Right renal cortex interstitium (tissue), 3 donors: Measurements from ENCODE around the gene CKB. TPM values are rescaled to one million over a fixed set of nuclear protein-coding genes. Genes with fewer than 3 reads are reported as not detected.
"Not testable (repeated sequence)": the region's sequence is repeated elsewhere in the genome, so short reads cannot be mapped to it uniquely, and the experiment has no call there.

ENCODE experiments used
- DNase-seq, 3 donors: peaks; one replicate each; pipeline ENCODE4 v3.0.0-alpha.2; 2013; ENCODE audit warnings: low read depth in 3 of 3, low spot score in 2 of 3
- polyA plus RNA-seq, 3 donors: library from polyadenylated mRNA; unstranded; fragments of 120-200 nt; gene quantifications; one replicate each; pipeline ENCODE4 v1.2.1, GENCODE V29; 2013; ENCODE audit not compliant: insufficient read length in 3 of 3

Gene CKB
- polyA plus RNA-seq, 3 donors, result 98.8 to 122 (median 118) TPM

GRCh38 chr14:103514596-103515421 lies 7.8 kb downstream of the CKB start:
- DNase-seq, result no peak

DNA sequence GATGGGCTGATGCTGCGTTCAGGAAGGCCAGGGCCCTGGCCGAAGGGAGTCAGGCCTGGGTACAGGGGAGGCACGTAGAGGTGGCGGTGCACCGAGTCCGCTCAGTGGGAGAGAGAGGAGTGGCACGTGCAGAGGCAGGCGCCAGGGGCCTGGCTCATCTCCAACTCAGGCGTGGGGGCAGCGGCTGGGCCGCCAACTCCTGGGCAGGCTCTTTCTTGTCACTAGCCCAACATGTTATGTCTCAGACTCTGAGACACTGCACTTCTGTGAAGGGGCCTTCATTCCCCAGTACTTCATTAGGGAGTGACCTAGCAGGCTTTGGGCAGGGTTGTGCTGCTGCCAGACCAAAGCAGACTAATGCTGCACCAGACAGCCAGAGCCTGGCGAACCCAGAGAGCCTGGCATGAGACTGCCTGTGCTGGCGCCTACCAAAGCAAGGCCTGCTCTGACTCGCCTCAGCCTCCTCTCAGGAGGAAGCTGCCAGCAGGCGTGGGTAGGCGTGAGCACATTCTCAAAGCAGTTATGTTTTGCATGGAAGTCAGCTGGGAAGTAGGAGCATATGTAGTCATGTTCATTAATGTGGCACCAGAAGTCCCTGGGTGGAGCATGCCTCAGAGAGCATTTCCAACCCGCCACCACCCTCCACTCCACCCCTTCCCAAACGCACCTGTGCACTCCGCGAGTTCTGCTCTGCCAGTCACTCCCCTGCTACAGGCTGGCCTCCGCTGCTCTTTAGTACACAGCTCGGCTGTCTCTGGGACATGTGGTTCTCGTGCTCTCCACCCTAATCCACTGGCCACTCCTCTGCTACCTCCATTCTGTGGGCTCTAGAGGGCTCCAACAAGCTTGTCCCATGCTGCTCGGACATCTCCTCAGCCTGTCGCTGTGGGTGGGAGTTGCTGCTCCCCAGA lies 9.7 kb downstream of the CKB start:
- no peak for DNase-seq

DNA sequence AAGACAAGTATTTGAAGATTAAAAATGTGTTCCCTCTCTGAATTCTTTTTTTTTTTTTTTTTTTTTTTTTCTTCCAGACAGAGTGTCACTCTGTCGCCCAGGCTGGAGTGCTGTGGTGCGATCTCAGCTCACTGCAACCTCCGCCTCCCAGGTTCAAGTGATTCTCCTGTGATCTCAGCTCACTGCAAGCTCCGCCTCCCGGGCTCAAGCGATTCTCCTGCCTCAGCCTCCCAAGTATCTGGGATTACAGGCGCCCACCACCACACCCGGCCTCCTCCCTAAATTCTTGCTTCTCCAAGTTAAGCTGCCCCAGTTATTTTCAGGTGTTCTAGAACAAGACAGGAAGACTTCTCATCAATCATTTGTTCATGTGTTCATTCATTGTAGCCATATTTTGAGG lies 10.4 kb downstream of the CKB start:
- DNase-seq, result not testable (repeated sequence)

DNA sequence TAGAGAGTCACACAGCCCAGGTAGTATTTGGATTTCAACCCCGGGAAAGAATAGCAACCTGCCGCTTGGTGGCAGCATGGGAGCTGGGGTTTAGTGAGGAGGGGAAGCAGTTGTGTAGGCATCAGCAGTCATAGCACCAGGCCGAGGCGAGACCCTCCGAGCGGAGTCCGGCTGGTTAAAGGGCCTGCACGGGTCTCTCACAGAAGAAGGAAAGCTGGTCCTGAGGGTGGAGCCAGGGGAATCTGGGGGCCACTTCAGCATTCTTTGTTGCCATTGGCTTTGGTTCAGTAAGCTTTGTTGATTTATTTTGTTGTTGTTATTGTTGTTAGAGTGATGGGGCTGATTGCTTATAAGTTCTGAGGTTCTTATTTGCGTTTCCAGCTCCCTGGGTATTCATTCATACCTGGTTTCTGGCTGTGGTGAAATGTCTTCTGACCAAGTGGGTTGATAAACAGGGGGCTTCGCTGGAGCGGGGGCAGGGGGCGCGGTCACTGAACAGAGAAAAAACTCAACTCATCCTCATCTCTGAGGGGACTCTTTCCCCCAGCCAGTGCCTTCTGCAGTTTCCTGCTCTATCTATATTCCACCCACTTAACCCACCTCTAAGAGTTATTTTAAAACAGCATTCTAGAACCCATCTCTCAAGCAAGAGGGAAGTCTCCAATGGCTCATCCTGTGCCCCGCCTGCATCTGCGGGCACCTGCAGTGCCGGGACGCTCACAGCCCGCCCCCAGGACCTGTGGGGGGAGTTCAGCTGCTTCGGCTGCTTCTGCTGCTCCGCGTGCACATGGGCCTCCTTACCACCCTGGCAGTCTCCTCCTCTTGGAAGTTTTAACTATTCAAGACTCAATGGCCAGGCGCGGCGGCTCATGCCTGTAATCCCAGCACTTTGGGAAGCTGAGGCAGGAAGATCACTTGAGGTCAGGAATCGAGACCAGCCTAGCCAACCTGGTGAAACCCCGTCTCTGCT lies 11.6 kb downstream of the CKB start:
- DNase-seq, result no peak

- no peak for DNase-seq
Measured at GRCh38 chr14:103509864-103510723, 12.5 kb downstream of the CKB start.

DNA sequence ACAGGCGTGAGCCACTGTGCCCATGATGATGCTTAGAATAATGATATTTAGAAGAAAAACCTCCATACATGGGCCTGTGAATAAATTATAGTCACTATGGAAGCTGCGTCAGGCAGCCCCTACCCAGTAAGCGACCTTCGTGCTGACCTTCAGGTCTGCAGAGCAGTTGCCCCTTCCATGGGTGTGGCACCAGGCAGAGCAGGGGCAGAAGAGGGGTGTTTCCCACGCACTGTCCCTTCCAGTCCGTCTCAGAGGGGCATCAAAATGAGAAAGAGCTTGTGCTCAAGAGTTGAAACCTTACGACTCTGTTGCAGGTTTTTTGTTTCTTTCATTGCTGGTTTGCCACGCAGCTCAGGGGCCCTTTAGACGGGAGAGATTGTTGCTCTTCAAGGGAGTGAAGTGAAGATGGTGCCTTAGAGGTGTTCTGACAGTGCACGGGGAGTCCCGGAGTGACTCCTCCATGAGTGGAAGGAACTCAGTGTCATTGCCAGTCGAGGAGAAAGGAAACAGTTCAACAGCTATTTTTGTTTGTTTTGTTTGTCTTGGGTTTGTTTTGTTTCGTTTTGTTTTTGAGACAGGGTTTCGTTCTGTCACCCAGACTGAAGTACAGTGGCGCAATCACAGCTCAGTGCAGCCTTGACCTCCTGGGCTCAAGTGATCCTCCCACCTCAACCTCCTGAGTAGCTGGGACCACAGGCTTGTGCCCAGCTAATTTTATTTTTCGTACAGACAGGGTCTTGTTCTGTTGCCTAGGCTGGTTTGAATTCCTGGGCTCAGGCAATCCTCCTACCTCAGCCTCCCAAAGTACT lies 13.9 kb downstream of the CKB start:
- no peak for DNase-seq

DNA sequence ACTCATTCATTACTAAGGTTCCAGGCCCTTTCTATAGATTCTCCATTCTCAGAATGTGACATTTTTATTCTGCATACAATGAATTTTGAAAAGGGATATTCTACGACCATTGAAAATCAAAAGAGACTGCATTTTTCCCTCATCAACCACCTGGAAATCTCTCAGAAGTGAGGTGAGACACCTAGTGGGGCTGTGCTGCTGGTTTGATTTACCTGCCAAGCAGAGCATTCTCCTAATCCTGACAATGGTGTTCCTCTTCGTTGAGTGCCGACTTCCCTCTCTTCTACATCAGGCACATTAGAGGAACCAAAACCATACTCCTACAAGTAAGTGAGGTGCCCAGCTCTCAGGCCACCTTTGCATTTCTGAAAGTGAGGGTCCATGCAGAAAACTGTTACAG lies 14.9 kb downstream of the CKB start:
- no peak for DNase-seq

DNA sequence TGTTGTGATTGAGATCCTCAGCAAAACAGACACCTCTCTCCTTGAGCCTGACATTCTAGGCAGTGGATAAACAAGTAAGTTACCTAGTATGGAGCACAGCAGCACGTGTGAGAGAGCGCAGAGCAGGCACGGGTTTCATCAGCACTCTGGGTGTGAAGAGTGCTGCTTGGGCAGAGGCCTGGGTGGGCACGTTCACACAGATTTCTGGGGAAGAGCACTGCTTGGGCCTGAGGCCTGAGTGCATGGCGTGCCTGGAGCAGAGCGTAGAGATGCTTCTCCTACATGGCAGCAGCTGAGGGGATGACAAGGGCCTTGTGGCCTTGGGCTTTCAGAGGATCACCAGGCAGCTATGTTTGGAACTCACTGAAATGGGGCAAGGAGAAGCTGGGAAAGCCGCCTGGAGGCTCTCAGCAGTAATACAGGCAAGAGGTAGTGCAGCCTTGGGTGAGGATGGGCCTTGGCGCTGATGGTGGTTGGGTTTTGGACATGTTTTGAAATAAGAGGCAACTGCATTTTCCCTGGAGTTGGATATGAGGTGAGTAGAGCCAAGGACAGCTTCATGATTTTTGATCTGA lies 17.6 kb downstream of the CKB start:
- no peak for DNase-seq

DNA sequence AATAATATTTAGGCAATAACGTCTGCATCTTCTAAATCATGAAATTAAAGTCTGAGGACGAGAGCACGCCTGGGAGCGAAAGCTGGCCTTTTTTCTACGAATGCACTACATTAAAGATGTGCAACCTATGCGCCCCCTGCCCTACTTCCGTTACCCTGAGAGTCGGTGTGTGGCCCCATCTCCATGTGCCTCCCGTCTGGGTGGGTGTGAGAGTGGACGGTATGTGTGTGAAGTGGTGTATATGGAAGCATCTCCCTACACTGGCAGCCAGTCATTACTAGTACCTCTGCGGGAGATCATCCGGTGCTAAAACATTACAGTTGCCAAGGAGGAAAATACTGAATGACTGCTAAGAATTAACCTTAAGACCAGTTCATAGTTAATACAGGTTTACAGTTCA lies 19.3 kb downstream of the CKB start:
- DNase-seq, result no peak

- DNase-seq, result no peak
Measured at GRCh38 chr14:103502877-103503276, 19.8 kb downstream of the CKB start.

GRCh38 chr14:103501921-103502669 lies 20.5 kb downstream of the CKB start:
- no peak for DNase-seq

DNA sequence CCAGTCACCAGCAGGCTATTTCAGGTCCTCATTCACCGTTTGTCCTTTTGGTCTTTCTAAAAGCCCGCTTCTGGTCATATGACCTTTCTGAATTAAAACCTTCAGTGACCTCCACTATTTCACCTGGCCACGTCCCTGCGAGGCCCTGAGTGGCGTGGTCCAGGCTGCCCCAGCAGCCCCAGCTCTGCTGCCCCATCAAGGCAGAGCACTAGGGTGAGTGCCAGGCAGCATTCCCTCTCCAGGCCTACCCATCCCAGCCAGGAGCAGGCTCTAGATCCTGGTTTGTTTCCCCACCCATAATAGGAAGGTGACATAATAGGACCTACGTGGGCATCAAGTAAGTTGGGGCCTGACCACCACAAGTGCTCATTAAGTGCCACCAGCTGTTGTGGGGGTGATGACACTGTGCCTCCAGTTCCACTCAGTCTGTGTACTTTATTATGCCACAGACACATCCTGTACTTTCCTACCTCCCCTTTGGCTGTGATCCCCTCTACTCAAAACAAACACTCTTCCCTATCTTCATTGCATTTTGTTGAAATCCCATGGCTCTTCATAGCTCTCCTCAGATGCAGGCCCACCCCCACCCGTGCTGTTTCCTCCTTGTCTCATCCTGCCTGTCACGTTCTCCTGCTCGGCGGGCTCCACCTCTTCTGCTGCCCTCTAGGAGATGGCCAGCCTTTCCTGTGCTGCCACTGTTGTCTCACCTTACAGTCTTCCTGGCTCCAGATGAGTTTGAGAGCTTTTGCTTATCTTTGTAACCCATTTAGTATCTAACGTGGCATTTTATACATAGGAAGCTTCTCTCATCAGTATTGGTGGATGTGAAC lies 21.4 kb downstream of the CKB start:
- DNase-seq, result no peak

DNA sequence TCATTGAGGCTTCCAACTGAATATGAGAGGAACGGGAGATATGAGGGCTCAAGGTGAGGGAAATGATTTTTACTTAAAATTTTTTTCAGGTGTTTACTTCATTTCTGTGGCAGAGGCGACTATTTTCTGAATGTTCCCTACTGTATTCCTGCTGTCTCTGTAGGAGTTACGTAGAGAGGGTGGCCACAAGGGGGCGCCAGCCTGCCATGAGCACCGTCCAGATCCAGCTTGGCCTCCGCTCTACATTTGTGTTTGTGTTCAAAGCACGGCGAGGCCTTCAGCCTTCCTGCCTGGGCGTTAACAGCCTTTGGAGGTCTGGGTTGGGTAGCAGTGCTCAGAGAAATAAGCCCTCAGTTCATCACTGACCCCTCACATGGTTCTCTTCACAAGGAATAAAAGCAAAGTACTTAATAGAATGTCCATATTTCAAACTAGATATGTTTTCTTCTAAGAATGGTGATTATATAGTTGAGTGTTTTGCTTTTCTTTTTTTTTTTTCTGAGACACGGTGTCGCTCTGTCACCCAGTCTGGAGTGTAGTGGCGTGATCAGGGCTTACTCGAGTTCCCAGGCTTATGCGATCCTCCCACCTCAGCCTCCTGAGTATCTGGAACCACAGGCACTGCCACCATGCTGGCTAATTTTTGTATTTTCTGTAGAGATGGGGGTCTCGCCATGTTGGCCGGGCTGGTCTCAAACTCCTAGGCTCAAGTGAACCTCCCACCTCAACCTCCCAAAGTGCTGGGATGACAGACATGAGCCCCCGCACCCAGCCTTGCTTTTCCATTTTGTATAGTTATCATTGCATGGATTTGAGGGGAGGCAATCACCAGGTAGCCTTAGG lies 22.3 kb downstream of the CKB start:
- DNase-seq, result peak in 1 of 3 donors; percentile 80

GRCh38 chr14:103499709-103500108 lies 22.9 kb downstream of the CKB start:
- no peak for DNase-seq

- DNase-seq, result no peak
Measured at GRCh38 chr14:103496776-103497175, 25.9 kb downstream of the CKB start.

GRCh38 chr14:103495854-103496253 lies 26.8 kb downstream of the CKB start:
- no peak for DNase-seq
